ENCODE data around the gene TNFRSF4.

DNA sequence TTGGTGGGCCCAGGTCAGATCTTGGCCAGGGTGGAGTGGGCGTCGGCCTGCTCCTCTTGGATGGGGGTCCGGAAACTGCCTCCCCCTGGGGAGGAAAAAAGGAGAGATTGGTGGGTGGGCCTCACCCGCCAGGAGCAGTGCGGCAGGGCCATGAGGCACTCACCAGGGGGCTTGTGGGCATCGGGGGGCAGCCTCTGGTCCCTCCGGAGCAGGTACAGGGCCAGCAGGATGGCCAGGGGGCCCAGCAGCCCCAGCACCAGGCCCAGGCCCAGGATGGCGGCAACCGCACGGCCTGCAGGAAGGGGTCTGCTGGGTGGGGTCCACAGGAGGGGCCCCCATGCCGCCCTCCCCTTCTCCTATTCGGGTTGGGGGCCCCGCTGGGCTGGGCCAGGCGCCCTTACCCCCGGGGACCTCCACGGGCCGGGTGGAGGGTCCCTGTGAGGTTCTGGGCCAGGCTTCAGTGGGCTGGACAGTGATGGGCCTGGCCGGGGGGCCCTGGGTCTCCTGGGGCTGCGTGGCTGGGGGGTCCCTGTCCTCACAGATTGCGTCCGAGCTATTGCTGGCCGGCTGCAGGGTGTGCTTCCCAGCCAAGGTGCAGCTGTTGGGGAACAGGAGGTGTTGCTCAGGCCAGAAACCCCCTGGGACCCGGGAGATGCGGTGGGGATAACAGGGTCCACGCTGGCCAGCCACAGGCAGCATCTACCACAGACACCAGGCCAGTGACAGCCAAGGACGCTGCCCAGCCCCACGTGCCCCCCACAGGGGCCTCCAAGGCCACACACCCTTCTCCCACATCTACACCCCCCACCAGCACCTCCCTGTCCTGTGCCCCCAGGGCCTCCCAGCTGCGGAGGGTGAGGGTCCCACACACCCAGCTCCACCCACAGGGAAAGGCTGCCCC lies 2.2 kb downstream of the TNFRSF4 start:
- no peak for TF ChIP-seq POLR2AphosphoS5 (IDR thresholded peaks at IDR 0.05; ENCODE audit: borderline replicate concordance, low read depth, low read length)
- TF ChIP-seq EZH2 (IDR thresholded peaks at IDR 0.05): no peak
- no peak for TF ChIP-seq FOXP2 (optimal IDR thresholded peaks at IDR 0.05; ENCODE audit: control extremely low read depth, extremely low read length, insufficient read depth)

Data from SK-N-MC (cell line).